K562 (cell line): ENCODE measurements around the gene KIF1A. TPM values are rescaled to one million over a fixed set of nuclear protein-coding genes. Genes with fewer than 3 reads are reported as not detected.
A peak's percentile ranks its signal among the peaks of the same experiment; 100 is the strongest.

Experiments
- ATAC-seq: fragments of 200-7000 bp; cut with Tn5 transposase; 3 replicates; pipeline ENCODE4 v1.9.1; 2020; ENCODE audit warnings: moderate library complexity
- BruUV-seq: library from RNA; stranded (reverse); fragments of 400-500 nt; replicated peaks from 2 replicates; lab custom pipeline; 2021; lab: Mats Ljungman, UMichigan
- CTCF ChIA-PET: fragments of 300-600 bp; formaldehyde crosslinking; extraction: SDS; loops from one replicate; lab custom pipeline; 2021; ENCODE audit warnings: low intra/inter-chr PET ratio; lab: Yijun Ruan, JAX
- POLR2A ChIA-PET: fragments of 300-600, 350-650 bp; sonication (Branson Sonifier 250); formaldehyde crosslinking; extraction: SDS; loops from one replicate; lab custom pipeline; 2021; ENCODE audit warnings: antibody characterized with exemption, inconsistent platforms; lab: Yijun Ruan, JAX
- DNase-seq, 4 experiments: peaks; one replicate each; pipeline versions ENCODE4 v3.0.0 to v3.0.0-alpha.2; 2011 to 2018; ENCODE audit warnings: low spot score in 3 of 4, mixed read lengths in 3 of 4; ENCODE audit errors: extremely low read depth in 1 of 4
- FAIRE-seq: peaks from 2 replicates; lab custom pipeline; 2011; peaks lifted over from hg19 to GRCh38; lab: Jason Lieb, UNC
- H2AFZ ChIP-seq: 2 replicates; pipeline ENCODE4 v1.6.0; 2011; ENCODE audit warnings: low read depth, low read length, control low read depth, inconsistent platforms
- H3K27ac ChIP-seq: fragments of 200-600 bp; 3 replicates; pipeline ENCODE4 v1.8.0; 2011; ENCODE audit warnings: low read depth, mild to moderate bottlenecking, control low read depth, inconsistent platforms, low read length, moderate library complexity, mixed read lengths; ENCODE audit errors: extremely low read depth
- H3K27me3 ChIP-seq, 2 experiments: fragments of 300-600 bp in 1 of 2; 2 replicates in 1 of 2; 3 replicates in 1 of 2; pipeline versions ENCODE4 v1.6.0 to v1.8.0; 2011; ENCODE audit warnings: inconsistent platforms in 2 of 2, low read length in 2 of 2, mild to moderate bottlenecking in 1 of 2, mixed read lengths in 1 of 2, moderate library complexity in 1 of 2; ENCODE audit not compliant: control insufficient read depth in 2 of 2, insufficient read depth in 2 of 2
- H3K36me3 ChIP-seq: fragments of 300-600 bp; 3 replicates; pipeline ENCODE4 v1.8.0; 2011; ENCODE audit warnings: mild to moderate bottlenecking, low read length, inconsistent platforms; ENCODE audit not compliant: control insufficient read depth, insufficient read depth
- H3K4me1 ChIP-seq, 2 experiments: fragments of 200-600 bp in 1 of 2; replicated peaks in 1 of 2; 2 replicates in 1 of 2; 3 replicates in 1 of 2; pipeline versions ENCODE4 v1.5.1 to v1.8.0; 2011; ENCODE audit warnings: inconsistent platforms in 2 of 2, low read length in 2 of 2, mild to moderate bottlenecking in 1 of 2, mixed read lengths in 1 of 2, moderate library complexity in 1 of 2; ENCODE audit not compliant: control insufficient read depth in 2 of 2, insufficient read depth in 2 of 2
- H3K4me2 ChIP-seq: 2 replicates; pipeline ENCODE4 v1.6.1; 2011; ENCODE audit warnings: low read length, control low read depth, inconsistent platforms, mixed read lengths; ENCODE audit not compliant: insufficient read depth
- H3K4me3 ChIP-seq: fragments of 200-600 bp; sonication (generic), shearing (Covaris generic); 2 replicates; pipeline ENCODE4 v1.5.1; 2016; ENCODE audit warnings: control low read depth, inconsistent platforms
- H3K79me2 ChIP-seq: fragments of 200-600 bp; 3 replicates; pipeline ENCODE4 v1.8.0; 2011; ENCODE audit warnings: low read length, inconsistent platforms; ENCODE audit not compliant: control insufficient read depth, insufficient read depth
- H3K9ac ChIP-seq, 2 experiments: 2 replicates each; pipeline versions ENCODE4 v1.6.0 to v1.6.1; 2011; ENCODE audit warnings: low read depth in 2 of 2, low read length in 2 of 2, control low read depth in 1 of 2, inconsistent platforms in 1 of 2, mild to moderate bottlenecking in 1 of 2, mixed read lengths in 1 of 2; ENCODE audit not compliant: insufficient read depth in 1 of 2
- H3K9me1 ChIP-seq: one replicate; pipeline ENCODE4 v1.6.0; 2011; ENCODE audit warnings: inconsistent platforms, mild to moderate bottlenecking, low read length, moderate library complexity; ENCODE audit not compliant: control insufficient read depth, insufficient read depth
- H3K9me3 ChIP-seq: replicated peaks from 2 replicates; pipeline ENCODE4 v1.5.1; 2011; ENCODE audit warnings: low read depth, low read length, inconsistent platforms; ENCODE audit not compliant: control insufficient read depth, insufficient read depth
- H4K20me1 ChIP-seq: replicated peaks from 2 replicates; pipeline ENCODE4 v1.6.1; 2011; ENCODE audit warnings: low read length, inconsistent platforms, mixed read lengths; ENCODE audit not compliant: control insufficient read depth, insufficient read depth
- CEBPB ChIP-seq: fragments of 450-650 bp; IDR thresholded peaks from 2 replicates; pipeline ENCODE4 v1.6.1; 2016; ENCODE audit warnings: missing genetic modification characterization, missing compliant biosample characterization
- CTCF ChIP-seq, 3 experiments: IDR thresholded peaks in 2 of 3; conservative IDR thresholded peaks in 1 of 3; 2 replicates each; pipeline ENCODE4 v1.5.1; 2011 to 2012; ENCODE audit warnings: low read length in 3 of 3, mild to moderate bottlenecking in 3 of 3, control low read depth in 2 of 3, improper control_type of control experiment in 1 of 3, inconsistent platforms in 1 of 3, low read depth in 1 of 3, mixed read lengths in 1 of 3, moderate library complexity in 1 of 3; ENCODE audit not compliant: insufficient read depth in 2 of 3
- MXI1 ChIP-seq: IDR thresholded peaks from 2 replicates; pipeline ENCODE4 v1.6.1; 2011; ENCODE audit warnings: low read depth, mild to moderate bottlenecking, improper control_type of control experiment, low read length
- NR2C1 ChIP-seq, 2 experiments: fragments of 450-650 bp; IDR thresholded peaks; 2 replicates each; pipeline ENCODE4 v1.6.1; 2017; ENCODE audit warnings: mild to moderate bottlenecking in 2 of 2, antibody characterized with exemption in 1 of 2, inconsistent platforms in 1 of 2, missing compliant biosample characterization in 1 of 2, missing genetic modification characterization in 1 of 2
- NR2C2 ChIP-seq, 2 experiments: fragments of 200-800 bp in 1 of 2; sonication (Bioruptor generic) in 1 of 2; sonication (generic) in 1 of 2; formaldehyde crosslinking in 1 of 2; IDR thresholded peaks; 2 replicates each; pipeline versions ENCODE4 v1.6.1 to v1.8.0; 2016 to 2022; ENCODE audit warnings: mild to moderate bottlenecking in 1 of 2, missing compliant biosample characterization in 1 of 2, missing genetic modification characterization in 1 of 2, missing genetic modification reagents in 1 of 2
- RB1 ChIP-seq: fragments of 450-650 bp; IDR thresholded peaks from 2 replicates; pipeline ENCODE4 v1.6.1; 2017; ENCODE audit warnings: low read depth, mild to moderate bottlenecking
- TAL1 ChIP-seq: fragments of 450-650 bp; IDR thresholded peaks from 2 replicates; pipeline ENCODE4 v1.6.1; 2016; ENCODE audit warnings: mild to moderate bottlenecking
- TFAP4 ChIP-seq: sonication (generic); formaldehyde crosslinking; IDR thresholded peaks from 2 replicates; pipeline ENCODE4 v1.8.0; 2022; ENCODE audit warnings: missing genetic modification reagents, mild to moderate bottlenecking, moderate library complexity, borderline replicate concordance
- ZNF41 ChIP-seq: fragments of 250-450 bp; sonication (Bioruptor Pico); conservative IDR thresholded peaks from 2 replicates; pipeline ENCODE4 v1.4.0; 2020; ENCODE audit warnings: mild to moderate bottlenecking
- WGBS: fragments of 100-300 bp; shearing (Covaris generic); methylation state at CpG from one replicate; pipeline ENCODE4 v1.1.6; 2016; ENCODE audit warnings: low coverage, mixed read lengths; ENCODE audit not compliant: insufficient coverage; ENCODE audit errors: missing lambda C conversion rate; 5-methylcytosine and 5-hydroxymethylcytosine counted together
- in situ Hi-C: fragments of 300-500 bp; cut with MboI; formaldehyde crosslinking; loops from 4 replicates; pipeline ENCODE4 v1.15.0; 2018; ENCODE audit warnings: inconsistent platforms, mixed read lengths
- intact Hi-C: fragments of 100-400 bp; cut with micrococcal nuclease; formaldehyde crosslinking; loops from 2 replicates; pipeline ENCODE4 v1.14.2; 2022
- polyA plus RNA-seq, 8 experiments: library from polyadenylated mRNA; depleted of rRNA in 4 of 8; stranded (reverse) in 5 of 8; unstranded in 3 of 8; fragments of >200 nt; fragmentation: Nextera tagmentation in 2 of 8; fragmentation: Illumina TruSeq in 1 of 8; extraction: Ambion mirVana in 2 of 8; extraction: Trizol in 1 of 8; gene quantifications; 2 replicates each; pipeline versions ENCODE4 v1.2.1 to v1.2.3, GENCODE V29; 2011 to 2014; ENCODE audit warnings: inconsistent platforms in 1 of 8, missing spikeins in 1 of 8
- total RNA-seq, 7 experiments: library from RNA; depleted of rRNA in 6 of 7; stranded (reverse); fragments of >200 nt in 6 of 7; fragmentation: Illumina TruSeq in 2 of 7; extraction: Trizol in 2 of 7; gene quantifications; 2 replicates each; pipeline versions ENCODE4 v1.2.1 to v1.2.3, GENCODE V29; 2011 to 2021; ENCODE audit warnings: low replicate concordance in 1 of 7

Gene KIF1A
- total and polyA plus RNA-seq, 9 of the 15 experiments (the other 6 are each of a cell fraction or from before 2014, with no cell fraction given) = 0.07 to 1.4 (median 0.45) TPM; not detected in 2

GRCh38 chr2:240851078-240851991 lies 31.3 kb upstream of the KIF1A start:
- no peak overlapping the region for H3K27ac ChIP-seq
- no peak overlapping the region for H2AFZ ChIP-seq
- H3K27me3 ChIP-seq = peaks cover 0 to 5% of the 10 kb centered on the region in 2 experiments; a peak in 1 of 5 replicates
- ChIA-PET POLR2A (no interaction called here), CTCF (no interaction called here)
- BruUV-seq = no TSS peak
- H3K79me2 ChIP-seq = no peaks in the 10 kb centered on the region
- no peaks in the 10 kb centered on the region for H3K9me1 ChIP-seq
- intact Hi-C loops (no loop called here), in situ Hi-C loops (no loop called here)
- peaks cover 0 to 12% of the 10 kb centered on the region in 2 experiments; a peak in 2 of 5 replicates for H3K4me1 ChIP-seq
- peak; percentile 99 for ATAC-seq
- no peak overlapping the region for H3K4me3 ChIP-seq
- no peak overlapping the region; a peak in 1 of 4 replicates for H3K9ac ChIP-seq
- H3K36me3 ChIP-seq = no peaks in the 10 kb centered on the region
- peak; percentile 71 to 75 (median 71) for DNase-seq
- peak; percentile 15 for FAIRE-seq
- no peaks in the 10 kb centered on the region for H4K20me1 ChIP-seq
- H3K9me3 ChIP-seq = no peaks in the 10 kb centered on the region
- 10% methylated on average over 26 of the region's 33 CpGs for WGBS
- H3K4me2 ChIP-seq = no peak overlapping the region
- peak; percentile 42 for TF ChIP-seq TFAP4 (CRISPR knock-in tag)
- TF ChIP-seq NR2C1 (IDR thresholded peaks at IDR 0.05) = peak; percentile 82
- peak; percentile 89 for TF ChIP-seq NR2C1 (tag; IDR thresholded peaks at IDR 0.05)
- TF ChIP-seq ZNF41 (CRISPR knock-in tag) = no peak
- no peak for TF ChIP-seq TAL1
- 0 out of 2 replicates have a peak, but pooled peaks have one; percentile 25 for TF ChIP-seq RB1
- TF ChIP-seq CTCF (IDR thresholded peaks at IDR 0.05 in 2 of 3, conservative IDR thresholded peaks at IDR 0.05 in 1 of 3; ENCODE audit: insufficient read depth in 2 of 3, low read depth in 1 of 3, low read length in 3 of 3) = peak; percentile 75 to 80 (median 79)
- TF ChIP-seq NR2C2 (CRISPR knock-in tag; IDR thresholded peaks at IDR 0.05) = peak; percentile 77; the same call in 1 of the 2 replicates
- TF ChIP-seq NR2C2 (tag; IDR thresholded peaks at IDR 0.05) = peak; percentile 80
- no peak for TF ChIP-seq MXI1
- TF ChIP-seq CEBPB (tag) = no peak
